ENCODE data around the gene NOS1AP.

Gene NOS1AP

GRCh38 chr1:162370721-162371120 is 301.2 kb downstream of the NOS1AP start:
- DNase-seq = no peak

DNA sequence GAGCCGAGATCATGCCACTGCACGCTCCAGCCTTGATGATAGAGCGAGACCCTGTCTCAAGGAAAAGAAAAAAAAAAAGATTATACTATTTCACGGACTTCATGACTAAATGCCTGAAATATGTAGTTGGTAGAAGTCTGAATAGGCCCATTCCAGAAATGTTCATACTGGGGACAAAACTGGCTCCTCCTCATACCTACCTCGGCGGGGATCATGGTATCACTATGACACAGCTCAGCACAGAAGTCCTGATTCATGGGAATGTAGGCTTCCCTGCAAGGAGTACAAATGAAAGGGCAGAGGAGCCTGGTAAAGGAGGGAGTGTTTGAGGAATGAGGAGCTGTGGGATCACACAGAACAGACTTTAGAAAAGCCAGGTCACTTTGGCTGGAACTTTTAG is 302.1 kb downstream of the NOS1AP start:
- DNase-seq = no peak

GRCh38 chr1:162372159-162373071 is 302.9 kb downstream of the NOS1AP start:
- no peak for DNase-seq

GRCh38 chr1:162373072-162373427 is 303.6 kb downstream of the NOS1AP start:
- no peak for DNase-seq

DNA sequence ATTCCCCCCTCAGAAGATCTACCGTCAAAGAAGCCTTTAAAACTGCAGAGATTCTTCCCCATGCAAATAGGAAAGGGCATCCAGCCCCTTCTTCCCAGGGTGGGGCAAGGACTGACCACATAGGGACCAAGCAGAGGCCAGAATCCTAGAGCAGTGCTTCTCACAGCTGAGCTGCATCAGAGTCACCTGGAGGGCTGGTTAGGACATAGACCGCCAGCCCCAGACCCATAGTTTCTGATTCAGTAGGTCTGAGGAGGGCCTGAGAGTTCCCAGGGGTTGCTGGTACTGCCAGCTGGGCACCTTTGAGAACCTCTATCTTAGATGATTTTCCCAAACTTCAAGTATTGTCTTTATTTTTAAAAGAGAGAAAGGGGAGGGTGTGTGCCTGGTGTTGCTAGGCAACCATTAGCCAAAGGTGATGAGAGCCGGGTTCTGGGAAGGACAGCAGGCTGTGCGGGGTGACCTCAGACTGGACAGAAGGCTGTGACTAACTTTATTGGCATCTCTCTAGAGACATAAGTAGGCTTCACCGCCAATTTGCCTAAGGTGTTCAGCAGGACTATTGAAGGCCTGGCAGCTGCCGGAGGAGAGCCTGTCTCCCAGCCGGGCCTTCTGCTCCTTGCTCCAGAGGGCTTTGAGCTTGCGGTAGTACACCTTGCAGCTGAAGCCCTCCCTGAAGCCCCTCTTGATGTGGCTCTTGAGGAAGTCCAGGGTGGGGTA is 304.2 kb downstream of the NOS1AP start:
- DNase-seq = no peak

DNA sequence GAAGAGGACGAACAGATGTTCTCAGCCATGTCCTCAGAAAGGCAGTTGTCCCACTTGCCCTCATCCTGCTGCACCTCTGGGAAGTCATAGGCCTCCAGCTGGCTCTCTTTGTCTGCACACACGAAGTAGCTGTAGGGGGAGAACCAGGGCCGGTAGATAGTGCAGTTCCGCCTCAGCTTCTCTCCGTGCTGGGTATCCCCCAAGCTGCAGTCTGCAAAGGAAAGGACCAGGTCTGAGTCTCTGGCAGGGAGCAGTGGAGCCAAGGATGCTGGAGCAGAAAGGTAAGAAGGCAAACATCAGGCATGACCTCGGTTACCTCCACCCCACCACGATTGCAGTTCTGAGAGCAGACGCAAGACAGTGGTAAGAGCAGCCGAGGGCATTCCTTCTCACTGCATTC is 304.9 kb downstream of the NOS1AP start:
- no peak for DNase-seq

- no peak for DNase-seq
Observed at GRCh38 chr1:162375463-162375862, 306.0 kb downstream of the NOS1AP start.

GRCh38 chr1:162376691-162377090 is 307.2 kb downstream of the NOS1AP start, which contains the start of gene SPATA46:
TSS of gene SPATA46 (minus strand) at chr1:162376854. CDS start at chr1:162376790, 64 bp downstream.
- DNase-seq = no peak

DNA sequence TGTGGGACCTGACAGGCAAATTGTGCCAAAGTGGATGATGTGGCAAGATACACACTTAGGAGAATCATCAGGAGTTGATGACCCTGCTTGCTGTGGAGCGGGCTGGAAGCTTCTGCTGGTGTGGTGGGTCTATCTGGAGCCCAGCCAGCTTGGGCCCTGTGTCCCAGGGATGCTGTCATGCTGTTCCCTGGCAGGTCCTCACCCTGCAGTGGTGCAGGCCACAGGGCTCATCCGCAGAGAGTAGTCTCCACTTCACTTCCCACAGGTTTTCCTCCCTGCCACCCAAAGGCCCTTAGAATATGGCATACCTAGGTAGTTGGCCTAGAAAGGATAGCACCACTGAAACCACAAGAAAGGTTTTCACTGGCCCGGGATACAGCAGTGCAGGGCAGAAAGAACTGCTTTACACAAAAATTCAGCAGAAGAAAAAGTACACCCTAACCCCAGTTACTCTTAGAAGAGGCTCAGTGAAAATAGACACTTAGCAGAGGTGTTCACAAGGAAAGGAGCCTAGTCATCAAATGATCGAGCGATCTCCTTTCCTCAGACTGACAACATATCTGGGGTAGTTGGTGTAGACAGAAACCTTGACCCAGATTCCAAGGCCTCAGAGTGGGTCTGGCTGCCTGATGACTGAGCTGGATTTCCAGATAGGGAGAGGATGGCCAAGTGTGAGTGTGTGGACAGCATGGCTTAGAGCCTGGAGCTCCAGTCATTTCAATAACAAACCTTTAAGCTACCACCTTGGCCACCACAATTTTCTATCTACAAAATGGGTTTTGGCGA is 310.8 kb downstream of the NOS1AP start:
- no peak for DNase-seq

DNA sequence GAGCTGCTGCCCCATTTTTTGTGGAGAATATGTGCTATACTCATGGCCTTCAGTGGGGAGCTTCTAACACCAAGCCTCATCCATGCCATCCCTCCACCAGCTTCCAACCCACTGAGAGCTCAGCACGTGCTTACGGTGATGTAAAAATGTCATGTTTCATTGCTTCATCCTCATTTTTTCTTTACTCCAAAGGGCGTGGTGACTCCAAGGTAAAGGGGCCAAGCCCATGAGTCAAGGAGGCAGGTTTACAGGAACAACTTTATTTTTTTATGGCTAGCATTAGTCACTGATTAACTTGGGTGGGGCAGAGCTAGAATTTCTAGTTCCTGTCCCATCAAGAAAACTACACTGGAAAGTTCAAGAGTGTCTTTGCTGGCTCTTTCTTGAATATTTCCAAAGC is 311.9 kb downstream of the NOS1AP start, which contains the start of gene C1orf226:
Gene C1orf226 (plus strand): TSS at position 346 of the 400 bp plus-strand sequence. CDS start 174 bp downstream, outside the sequence.
- no peak for DNase-seq

DNA sequence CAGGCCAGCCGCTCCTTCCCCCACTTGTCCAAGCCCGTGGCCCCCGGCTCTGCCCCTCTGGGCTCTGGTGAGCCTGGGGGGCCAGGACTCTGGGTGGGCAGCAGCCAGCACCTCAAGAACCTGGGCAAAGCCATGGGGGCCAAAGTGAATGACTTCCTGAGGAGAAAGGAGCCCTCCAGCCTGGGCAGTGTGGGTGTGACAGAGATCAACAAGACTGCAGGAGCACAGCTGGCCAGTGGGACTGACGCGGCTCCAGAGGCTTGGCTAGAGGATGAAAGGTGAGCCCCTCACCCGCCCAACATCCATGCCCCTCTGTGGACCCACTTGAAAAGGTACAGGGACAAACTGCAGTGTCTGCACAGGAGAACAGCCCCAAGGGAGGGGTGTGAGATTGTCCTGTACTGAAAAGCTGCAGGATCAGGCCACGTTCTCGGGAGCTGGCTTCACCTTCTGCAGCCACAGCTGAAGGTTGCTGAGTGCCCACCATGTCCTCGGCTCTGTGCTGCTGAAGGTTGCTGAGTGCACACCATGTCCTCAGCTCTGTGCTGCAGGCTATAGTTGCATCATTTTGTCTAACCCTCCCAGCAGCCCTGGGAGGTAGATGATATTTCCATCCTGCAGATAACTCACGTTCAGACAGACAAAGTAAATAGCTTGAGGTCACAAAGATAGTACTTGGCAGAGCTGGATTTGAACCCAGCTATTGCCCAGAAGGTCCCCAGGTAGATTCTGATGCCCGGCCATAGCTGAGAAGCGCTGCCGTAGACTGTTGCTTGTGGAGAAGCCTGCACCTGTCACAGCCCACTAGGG is 312.7 kb downstream of the NOS1AP start:
- DNase-seq = no peak

- DNase-seq = no peak
Observed at GRCh38 chr1:162383091-162383490, 313.6 kb downstream of the NOS1AP start.

DNA sequence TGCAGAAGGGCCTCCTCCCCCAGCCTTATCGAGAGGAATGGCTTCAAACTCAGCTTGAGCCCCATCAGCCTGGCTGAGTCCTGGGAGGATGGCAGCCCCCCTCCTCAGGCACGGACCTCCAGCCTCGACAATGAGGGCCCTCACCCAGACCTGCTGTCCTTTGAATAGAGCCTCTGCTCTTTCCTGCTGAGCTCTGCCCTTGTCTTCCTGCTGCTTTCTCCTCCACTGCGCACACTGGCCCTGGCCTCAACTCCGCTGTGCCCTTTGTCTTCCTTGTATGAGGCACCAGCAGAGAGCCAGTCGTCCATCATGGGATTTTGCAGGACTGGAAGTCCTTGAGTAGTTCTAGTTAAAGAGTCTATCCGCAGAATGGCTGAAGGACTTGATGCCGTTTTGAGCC is 314.0 kb downstream of the NOS1AP start:
- DNase-seq = no peak

GRCh38 chr1:162384116-162384515 is 314.6 kb downstream of the NOS1AP start:
- DNase-seq = no peak

DNA sequence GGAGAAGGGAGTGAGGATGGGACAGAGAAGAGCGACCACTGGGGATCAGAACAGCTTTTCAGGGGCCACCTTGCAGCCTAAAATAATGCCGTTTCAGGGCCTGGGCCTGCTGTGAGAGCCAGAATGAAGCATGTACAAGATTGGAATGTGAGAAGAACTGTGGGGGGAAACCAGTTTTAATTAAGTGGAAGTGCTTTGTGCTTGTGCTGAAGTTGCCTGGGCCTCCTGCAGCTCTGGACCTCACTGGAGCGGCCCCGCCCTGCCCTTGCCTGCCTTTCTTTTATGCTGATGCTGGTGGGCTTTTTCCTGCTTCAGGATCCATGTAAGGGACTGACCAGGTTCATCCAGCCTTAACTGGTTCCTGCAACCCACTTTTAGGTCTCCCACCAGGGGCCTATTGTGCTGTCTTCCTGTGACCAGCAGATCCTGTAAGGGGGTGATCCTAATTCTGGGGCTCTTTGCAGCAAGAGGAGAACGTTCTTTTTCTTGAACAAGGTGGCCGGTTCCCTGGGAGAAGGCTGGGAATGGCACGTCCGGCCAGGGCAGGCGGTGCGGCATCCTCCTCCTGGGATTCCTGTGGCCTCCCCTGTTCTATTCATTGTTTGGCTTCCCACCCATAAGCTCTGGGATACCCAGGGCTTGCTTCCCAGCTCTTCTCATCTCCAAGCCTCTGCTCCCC is 315.2 kb downstream of the NOS1AP start:
- no peak for DNase-seq

GRCh38 chr1:162385280-162385623 is 315.8 kb downstream of the NOS1AP start:
- DNase-seq = no peak

- DNase-seq = no peak
Observed at GRCh38 chr1:162385702-162386101, 316.2 kb downstream of the NOS1AP start.

DNA sequence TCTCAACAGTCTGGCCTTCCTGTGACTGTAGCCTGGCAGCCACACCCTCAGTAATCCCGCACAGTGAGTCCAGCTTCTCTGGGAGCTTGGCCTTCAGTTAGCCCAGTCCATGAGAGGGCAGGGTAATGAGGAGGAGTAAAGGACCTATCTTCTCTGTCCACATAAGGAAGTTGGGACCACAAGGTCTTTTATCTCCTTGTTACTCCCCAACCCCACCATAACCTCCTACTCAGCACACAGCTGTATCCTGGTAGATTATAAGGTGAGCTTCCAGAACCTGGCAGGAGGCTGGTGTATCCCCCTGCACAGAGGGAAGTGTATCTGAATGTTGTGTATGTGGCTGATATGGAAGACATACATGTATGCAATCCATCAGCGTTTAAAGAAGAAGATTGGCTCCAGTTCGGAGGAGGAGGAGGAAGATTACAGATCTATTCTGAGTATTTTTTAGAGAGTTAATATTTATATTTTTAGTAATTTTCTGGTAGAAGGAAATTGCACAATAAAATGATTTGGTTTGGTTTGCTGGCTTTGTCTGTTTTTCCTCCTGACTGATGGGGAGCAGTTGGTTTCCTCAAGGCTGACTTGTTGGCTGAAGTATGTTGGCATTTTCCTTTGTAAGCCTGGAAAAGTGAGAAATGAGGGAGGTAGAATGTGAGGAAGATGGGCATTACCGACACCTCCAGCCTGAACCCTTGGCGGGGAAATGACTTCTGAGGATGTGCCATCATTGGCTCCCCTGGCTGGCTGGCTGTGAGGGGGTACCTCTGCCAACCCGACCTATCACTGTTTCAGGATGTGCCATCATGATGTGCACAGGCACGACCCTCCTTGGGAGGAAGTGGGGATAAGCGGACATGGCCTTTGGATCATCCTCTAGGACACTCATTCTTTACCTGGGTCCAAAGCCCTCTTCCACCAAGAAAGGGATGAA is 317.1 kb downstream of the NOS1AP start:
- DNase-seq = no peak

DNA sequence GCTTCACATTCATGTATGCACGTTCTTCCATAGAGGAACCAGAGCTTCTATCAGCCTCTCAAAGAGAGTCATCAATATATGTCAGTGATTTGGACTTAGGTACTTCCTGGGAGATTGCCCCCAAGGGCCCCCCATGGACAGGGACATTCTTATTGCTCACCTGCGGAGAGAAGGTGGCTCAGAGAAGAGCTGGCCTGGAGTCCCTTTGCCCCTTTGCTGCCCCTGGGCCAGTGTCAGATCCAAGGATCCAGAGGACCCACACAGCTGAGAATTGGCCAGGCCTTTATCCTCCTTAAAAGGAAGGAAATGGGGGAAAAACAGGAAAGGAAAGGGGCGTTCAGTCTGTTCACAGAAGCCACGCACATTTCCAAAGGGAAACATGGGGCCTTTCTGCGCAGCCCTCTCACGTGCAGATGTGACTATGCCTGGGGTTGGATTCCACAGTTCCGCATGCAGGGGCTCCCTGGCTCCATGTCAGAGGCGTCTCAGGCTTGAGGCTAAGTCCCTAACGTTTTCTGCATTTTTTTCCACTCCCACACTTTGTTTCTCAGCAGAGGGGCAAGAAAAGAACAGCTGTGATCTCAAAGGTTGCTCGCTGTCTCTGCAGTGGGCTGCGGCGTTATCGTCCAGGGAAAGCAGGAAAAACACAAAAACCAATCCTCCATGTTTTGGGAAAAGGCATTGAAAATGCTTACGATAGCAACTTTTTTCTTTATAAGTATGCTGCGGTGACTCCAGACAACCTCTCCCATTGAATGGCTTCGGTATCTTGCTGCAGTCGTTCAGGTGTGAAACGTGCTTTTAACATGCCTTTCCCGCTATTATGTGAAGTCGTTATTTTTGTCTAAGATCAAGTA is 318.0 kb downstream of the NOS1AP start:
- no peak for DNase-seq

Data from fibroblast of skin of abdomen (primary cell).